AG09319 (cell line): Measurements from ENCODE around the gene TPM2.

ENCODE experiments used
- DNase-seq: peaks from one replicate; pipeline ENCODE4 v3.0.0-alpha.2; 2010; ENCODE audit warnings: low read depth; ENCODE audit errors: extremely low read depth
- TF ChIP-seq, protein P1 (sequence below): IDR thresholded peaks from 2 replicates; pipeline ENCODE4 v1.5.1; 2011; ENCODE audit warnings: low read depth, mild to moderate bottlenecking, inconsistent platforms, low read length, moderate library complexity

The TPM2 gene

DNA sequence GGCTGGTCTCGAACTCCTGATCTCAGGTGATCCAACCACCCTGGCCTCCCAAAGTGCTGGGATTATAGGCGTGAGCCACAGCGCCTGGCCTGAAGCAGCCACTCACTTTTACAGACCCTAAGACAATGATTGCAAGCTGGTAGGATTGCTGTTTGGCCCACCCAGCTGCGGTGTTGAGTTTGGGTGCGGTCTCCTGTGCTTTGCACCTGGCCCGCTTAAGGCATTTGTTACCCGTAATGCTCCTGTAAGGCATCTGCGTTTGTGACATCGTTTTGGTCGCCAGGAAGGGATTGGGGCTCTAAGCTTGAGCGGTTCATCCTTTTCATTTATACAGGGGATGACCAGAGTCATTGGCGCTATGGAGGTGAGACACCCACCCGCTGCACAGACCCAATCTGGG is 14.5 kb downstream of the TPM2 start:
- TF ChIP-seq, protein P1, sequence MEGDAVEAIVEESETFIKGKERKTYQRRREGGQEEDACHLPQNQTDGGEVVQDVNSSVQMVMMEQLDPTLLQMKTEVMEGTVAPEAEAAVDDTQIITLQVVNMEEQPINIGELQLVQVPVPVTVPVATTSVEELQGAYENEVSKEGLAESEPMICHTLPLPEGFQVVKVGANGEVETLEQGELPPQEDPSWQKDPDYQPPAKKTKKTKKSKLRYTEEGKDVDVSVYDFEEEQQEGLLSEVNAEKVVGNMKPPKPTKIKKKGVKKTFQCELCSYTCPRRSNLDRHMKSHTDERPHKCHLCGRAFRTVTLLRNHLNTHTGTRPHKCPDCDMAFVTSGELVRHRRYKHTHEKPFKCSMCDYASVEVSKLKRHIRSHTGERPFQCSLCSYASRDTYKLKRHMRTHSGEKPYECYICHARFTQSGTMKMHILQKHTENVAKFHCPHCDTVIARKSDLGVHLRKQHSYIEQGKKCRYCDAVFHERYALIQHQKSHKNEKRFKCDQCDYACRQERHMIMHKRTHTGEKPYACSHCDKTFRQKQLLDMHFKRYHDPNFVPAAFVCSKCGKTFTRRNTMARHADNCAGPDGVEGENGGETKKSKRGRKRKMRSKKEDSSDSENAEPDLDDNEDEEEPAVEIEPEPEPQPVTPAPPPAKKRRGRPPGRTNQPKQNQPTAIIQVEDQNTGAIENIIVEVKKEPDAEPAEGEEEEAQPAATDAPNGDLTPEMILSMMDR: no peak
- no peak for DNase-seq

DNA sequence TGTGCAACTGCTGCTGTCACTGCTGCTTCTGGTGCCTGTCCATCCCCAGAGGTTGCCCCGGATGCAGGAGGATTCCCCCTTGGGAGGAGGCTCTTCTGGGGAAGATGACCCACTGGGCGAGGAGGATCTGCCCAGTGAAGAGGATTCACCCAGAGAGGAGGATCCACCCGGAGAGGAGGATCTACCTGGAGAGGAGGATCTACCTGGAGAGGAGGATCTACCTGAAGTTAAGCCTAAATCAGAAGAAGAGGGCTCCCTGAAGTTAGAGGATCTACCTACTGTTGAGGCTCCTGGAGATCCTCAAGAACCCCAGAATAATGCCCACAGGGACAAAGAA is 15.7 kb downstream of the TPM2 start:
- DNase-seq: no peak
- TF ChIP-seq, protein P1: no peak

DNA sequence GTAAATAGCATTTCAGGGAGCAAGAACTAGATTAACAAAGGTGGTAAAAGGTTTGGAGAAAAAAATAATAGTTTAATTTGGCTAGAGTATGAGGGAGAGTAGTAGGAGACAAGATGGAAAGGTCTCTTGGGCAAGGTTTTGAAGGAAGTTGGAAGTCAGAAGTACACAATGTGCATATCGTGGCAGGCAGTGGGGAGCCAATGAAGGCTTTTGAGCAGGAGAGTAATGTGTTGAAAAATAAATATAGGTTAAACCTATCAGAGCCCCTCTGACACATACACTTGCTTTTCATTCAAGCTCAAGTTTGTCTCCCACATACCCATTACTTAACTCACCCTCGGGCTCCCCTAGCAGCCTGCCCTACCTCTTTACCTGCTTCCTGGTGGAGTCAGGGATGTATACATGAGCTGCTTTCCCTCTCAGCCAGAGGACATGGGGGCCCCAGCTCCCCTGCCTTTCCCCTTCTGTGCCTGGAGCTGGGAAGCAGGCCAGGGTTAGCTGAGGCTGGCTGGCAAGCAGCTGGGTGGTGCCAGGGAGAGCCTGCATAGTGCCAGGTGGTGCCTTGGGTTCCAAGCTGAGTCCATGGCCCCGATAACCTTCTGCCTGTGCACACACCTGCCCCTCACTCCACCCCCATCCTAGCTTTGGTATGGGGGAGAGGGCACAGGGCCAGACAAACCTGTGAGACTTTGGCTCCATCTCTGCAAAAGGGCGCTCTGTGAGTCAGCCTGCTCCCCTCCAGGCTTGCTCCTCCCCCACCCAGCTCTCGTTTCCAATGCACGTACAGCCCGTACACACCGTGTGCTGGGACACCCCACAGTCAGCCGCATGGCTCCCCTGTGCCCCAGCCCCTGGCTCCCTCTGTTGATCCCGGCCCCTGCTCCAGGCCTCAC is 16.3 kb downstream of the TPM2 start, which contains the start of gene CA9:
Gene CA9 (plus strand): TSS at position 797 of the 893 bp plus-strand sequence. CDS start 32 bp downstream, at position 829.
- TF ChIP-seq, protein P1: no peak
- no peak for DNase-seq

DNA sequence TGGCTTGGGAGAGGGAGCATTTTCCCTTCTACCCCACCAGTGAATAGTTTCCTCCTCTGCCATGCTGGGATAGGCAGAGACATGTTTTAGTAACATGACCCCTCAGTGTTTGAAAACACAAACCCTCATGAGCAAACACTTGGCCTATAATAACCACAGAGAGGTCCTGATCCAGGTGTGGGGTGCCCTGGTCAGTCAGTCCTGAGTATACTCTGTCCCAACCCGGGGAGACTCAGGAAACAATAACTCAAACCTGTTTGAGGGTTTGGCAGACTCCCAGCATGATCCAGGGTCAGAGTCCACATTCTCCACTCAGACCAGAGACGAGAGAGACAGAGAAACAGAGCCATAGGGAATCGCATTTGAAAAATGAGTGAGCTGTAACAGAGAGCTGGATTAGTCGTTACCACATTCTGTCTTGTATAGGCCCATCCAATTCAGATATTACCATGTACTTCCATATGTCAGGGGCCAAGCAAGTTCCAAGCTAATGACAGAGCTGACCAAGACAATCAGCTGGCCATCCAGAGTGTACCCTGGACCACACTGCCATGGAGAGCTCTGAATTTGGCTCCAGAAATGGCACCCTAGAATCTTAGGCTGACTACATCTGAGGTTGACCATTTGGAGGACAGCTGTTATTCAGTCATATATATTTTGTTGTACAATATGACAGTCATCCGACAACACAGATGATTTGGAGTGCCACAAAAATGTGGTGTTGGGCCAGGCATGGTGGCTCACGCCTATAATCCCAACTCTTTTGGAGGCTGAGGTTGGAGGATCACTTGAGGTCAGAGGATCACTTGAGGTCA is 20.2 kb downstream of the TPM2 start:
- no peak for DNase-seq
- TF ChIP-seq, protein P1: no peak

DNA sequence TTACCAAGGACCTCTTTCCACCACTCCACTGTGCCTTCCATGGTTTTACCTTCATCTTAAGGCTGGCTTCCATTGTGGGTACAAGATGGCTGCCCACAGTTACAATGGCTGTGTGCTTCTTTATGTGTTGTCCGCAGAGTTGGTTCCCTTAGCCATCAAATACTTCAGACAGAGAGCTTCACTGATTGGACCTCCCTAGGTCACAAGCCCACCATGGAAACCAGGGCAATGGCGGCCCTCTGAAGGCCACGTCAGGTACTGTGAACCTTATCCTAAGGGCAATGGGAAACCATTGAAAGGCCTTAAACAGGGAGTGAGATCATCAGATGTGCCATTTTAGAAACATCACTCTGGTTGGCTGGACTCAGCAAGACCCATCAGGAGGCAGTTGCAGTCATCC is 21.8 kb downstream of the TPM2 start:
- TF ChIP-seq, protein P1: no peak

DNA sequence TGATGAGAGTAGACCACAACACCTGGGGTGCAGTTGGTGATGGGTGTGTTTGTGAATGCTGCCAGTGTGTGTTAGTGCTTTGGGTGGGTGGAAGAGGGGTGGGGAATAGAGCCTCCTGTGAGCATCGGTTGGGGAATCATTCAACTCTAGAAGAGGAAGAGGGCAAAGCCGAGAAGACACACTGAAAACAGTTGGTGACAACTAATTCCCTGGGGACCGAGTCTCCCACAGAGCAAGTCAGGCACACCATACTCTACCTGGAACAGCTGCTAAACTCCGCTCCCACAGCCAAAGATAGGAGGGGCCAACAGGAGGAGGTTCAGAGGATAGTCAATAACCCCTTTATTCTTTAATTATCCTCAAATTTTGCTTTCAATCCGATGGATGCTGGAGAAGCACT is 23.2 kb downstream of the TPM2 start:
- TF ChIP-seq, protein P1: no peak
- no peak for DNase-seq

More for the DNA sequence above, 21.8 kb downstream of the TPM2 start:
- DNase-seq: no peak

DNA sequence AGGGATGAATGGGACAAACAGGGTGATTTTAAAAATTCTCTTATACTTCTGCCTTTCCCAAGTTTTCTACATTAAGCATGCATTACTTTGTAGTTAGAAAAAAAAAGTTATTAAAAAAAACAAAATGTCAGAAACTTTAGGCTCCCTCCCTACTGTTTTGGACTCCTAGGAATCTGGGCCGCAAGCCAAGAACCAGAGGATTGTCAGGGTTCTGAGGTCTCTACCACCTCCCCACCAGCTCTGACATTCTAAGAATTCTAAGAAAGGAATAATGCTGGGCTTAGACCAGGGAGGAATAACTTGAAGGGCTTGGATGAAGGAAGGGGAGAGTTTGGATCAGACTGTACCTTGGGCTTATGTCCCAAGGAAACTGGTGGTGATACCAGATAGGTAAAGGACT is 23.7 kb downstream of the TPM2 start:
- TF ChIP-seq, protein P1: no peak
- DNase-seq: no peak
